ENCODE data around the gene F13A1.

F13A1 gene

GRCh38 chr6:6191909-6192308 lies 128.6 kb downstream of the F13A1 start:
- H3K4me3 ChIP-seq (replicated peaks in 1 of 2; ENCODE audit: low read depth in 2 of 2, low read length in 2 of 2), result no peak overlapping the region
- TF ChIP-seq CTCF (IDR thresholded peaks at IDR 0.05; ENCODE audit: low read depth, low read length), result no peak
- no peak for DNase-seq (ENCODE audit: low read depth in 2 of 2)

- H3K4me3 ChIP-seq (replicated peaks in 1 of 2; ENCODE audit: low read depth in 2 of 2, low read length in 2 of 2), result no peak overlapping the region
Observed at GRCh38 chr6:6191476-6191875, 129.0 kb downstream of the F13A1 start.

GRCh38 chr6:6180684-6181083 lies 139.8 kb downstream of the F13A1 start:
- no peak overlapping the region for H3K4me3 ChIP-seq (replicated peaks in 1 of 2; ENCODE audit: low read depth in 2 of 2, low read length in 2 of 2)
- no peak for DNase-seq (ENCODE audit: low read depth in 2 of 2)

More at GRCh38 chr6:6191476-6191875, 129.0 kb downstream of the F13A1 start:
- DNase-seq (ENCODE audit: low read depth in 2 of 2), result no peak
- no peak for TF ChIP-seq CTCF (IDR thresholded peaks at IDR 0.05; ENCODE audit: low read depth, low read length)

GRCh38 chr6:6179858-6180623 lies 140.4 kb downstream of the F13A1 start:
- H3K4me3 ChIP-seq (replicated peaks in 1 of 2; ENCODE audit: low read depth in 2 of 2, low read length in 2 of 2), result no peak overlapping the region
- DNase-seq (ENCODE audit: low read depth in 2 of 2), result no peak
- TF ChIP-seq CTCF (IDR thresholded peaks at IDR 0.05; ENCODE audit: low read depth, low read length), result no peak

More at GRCh38 chr6:6180684-6181083, 139.8 kb downstream of the F13A1 start:
- no peak for TF ChIP-seq CTCF (IDR thresholded peaks at IDR 0.05; ENCODE audit: low read depth, low read length)

- no peak overlapping the region for H3K4me3 ChIP-seq (replicated peaks in 1 of 2; ENCODE audit: low read depth in 2 of 2, low read length in 2 of 2)
- no peak for DNase-seq (ENCODE audit: low read depth in 2 of 2)
- TF ChIP-seq CTCF (IDR thresholded peaks at IDR 0.05; ENCODE audit: low read depth, low read length), result no peak
Observed at GRCh38 chr6:6178795-6179194, 141.7 kb downstream of the F13A1 start.

GRCh38 chr6:6177754-6178153 lies 142.7 kb downstream of the F13A1 start:
- TF ChIP-seq CTCF (IDR thresholded peaks at IDR 0.05; ENCODE audit: low read depth, low read length), result no peak
- no peak overlapping the region for H3K4me3 ChIP-seq (replicated peaks in 1 of 2; ENCODE audit: low read depth in 2 of 2, low read length in 2 of 2)
- no peak for DNase-seq (ENCODE audit: low read depth in 2 of 2)
